Calu3 (cell line): ENCODE measurements around the gene A4GALT. TPM values are rescaled to one million over a fixed set of nuclear protein-coding genes. Genes with fewer than 3 reads are reported as not detected.

Source experiments
- BruUV-seq: library from RNA; stranded (reverse); fragments of 400-500 nt; replicated peaks from 2 replicates; lab custom pipeline; 2021; lab: Mats Ljungman, UMichigan
- CTCF ChIA-PET: fragments of 300-600 bp; sonication (Branson Sonifier 250); formaldehyde crosslinking; loops from one replicate; lab custom pipeline; 2022; ENCODE audit warnings: antibody characterized with exemption; lab: Charles Lee
- DNase-seq: peaks from one replicate; pipeline ENCODE4 v3.0.0; 2022
- H3K27ac Mint-ChIP-seq: one replicate; pipeline ENCODE4 v1.8.0; 2022; ENCODE audit warnings: mixed read lengths; ENCODE audit not compliant: unreplicated experiment
- H3K27me3 Mint-ChIP-seq: one replicate; pipeline ENCODE4 v1.8.0; 2022; ENCODE audit warnings: mixed read lengths; ENCODE audit not compliant: unreplicated experiment
- H3K36me3 Mint-ChIP-seq: one replicate; pipeline ENCODE4 v1.8.0; 2022; ENCODE audit warnings: mild to moderate bottlenecking, moderate library complexity, mixed read lengths; ENCODE audit not compliant: insufficient read depth, unreplicated experiment
- H3K4me1 Mint-ChIP-seq: one replicate; pipeline ENCODE4 v1.8.0; 2022; ENCODE audit warnings: mild to moderate bottlenecking, low read depth, mixed read lengths; ENCODE audit not compliant: unreplicated experiment
- H3K4me3 Mint-ChIP-seq: one replicate; pipeline ENCODE4 v1.8.0; 2022; ENCODE audit warnings: mild to moderate bottlenecking, low read depth, moderate library complexity, mixed read lengths; ENCODE audit not compliant: unreplicated experiment
- H3K9me3 Mint-ChIP-seq: one replicate; pipeline ENCODE4 v1.8.0; 2022; ENCODE audit warnings: low read depth, mixed read lengths; ENCODE audit not compliant: unreplicated experiment
- CTCF ChIP-seq: fragments of 200-600 bp; IDR thresholded peaks from one replicate; pipeline ENCODE4 v1.8.0; 2022; ENCODE audit warnings: antibody characterized with exemption; ENCODE audit not compliant: unreplicated experiment
- intact Hi-C: fragments of 100-400 bp; cut with micrococcal nuclease; formaldehyde crosslinking; loops from one replicate; pipeline ENCODE4 v1.10.0; 2022; ENCODE audit not compliant: unreplicated experiment
- total RNA-seq: library from RNA; stranded (reverse); gene quantifications from 2 replicates; pipeline ENCODE4 v1.2.3, GENCODE V29; 2022

The A4GALT gene
- total RNA-seq, 1 experiment from 2014 or later, result 10.5 TPM

- no peak overlapping the region for H3K4me3 Mint-ChIP-seq
- peaks cover 27% of the 10 kb centered on the region for H3K36me3 Mint-ChIP-seq
- no TSS peak for BruUV-seq
- H3K27me3 Mint-ChIP-seq, result no peaks in the 10 kb centered on the region
- no peak for TF ChIP-seq CTCF
- CTCF ChIA-PET, result no interaction called here
- no peaks in the 10 kb centered on the region for H3K9me3 Mint-ChIP-seq
- peaks cover 11% of the 10 kb centered on the region for H3K4me1 Mint-ChIP-seq
- intact Hi-C loops, result no loop called here
- no peak overlapping the region for H3K27ac Mint-ChIP-seq
- no peak for DNase-seq
Measured at GRCh38 chr22:42768385-42769035, 47.8 kb upstream of the A4GALT start.

- TF ChIP-seq CTCF, result no peak
Measured at GRCh38 chr22:42766860-42767259, 46.2 kb upstream of the A4GALT start.

GRCh38 chr22:42764895-42765363, 44.3 kb upstream of the A4GALT start:
- Mint-ChIP-seq H3K27me3 (no peaks in the 10 kb centered on the region), H3K36me3 (peaks cover 16% of the 10 kb centered on the region), H3K4me1 (peaks cover 10% of the 10 kb centered on the region), H3K9me3 (no peaks in the 10 kb centered on the region), H3K4me3 (no peak overlapping the region), H3K27ac (no peak overlapping the region)
- TF ChIP-seq CTCF, result no peak
- no TSS peak for BruUV-seq
- CTCF ChIA-PET, result interaction anchor here (0.7 to 1.1 kb wide), 2 partner anchors 11 to 28 kb away, joined by 4 to 7 read pairs; no protein-coding TSS in a partner anchor
- intact Hi-C loops, result no loop called here
- no peak for DNase-seq

More at GRCh38 chr22:42766860-42767259, 46.2 kb upstream of the A4GALT start:
- H3K36me3 Mint-ChIP-seq, result peaks cover 21% of the 10 kb centered on the region
- no peak overlapping the region for H3K27ac Mint-ChIP-seq
- DNase-seq, result no peak
- no TSS peak for BruUV-seq
- H3K9me3 Mint-ChIP-seq, result no peaks in the 10 kb centered on the region
- CTCF ChIA-PET, result no interaction called here
- no peak overlapping the region for H3K4me3 Mint-ChIP-seq
- intact Hi-C loops, result no loop called here
- H3K27me3 Mint-ChIP-seq, result no peaks in the 10 kb centered on the region
- H3K4me1 Mint-ChIP-seq, result peaks cover 11% of the 10 kb centered on the region

GRCh38 chr22:42763965-42764480, 43.4 kb upstream of the A4GALT start:
- Mint-ChIP-seq H3K27ac (no peak overlapping the region), H3K36me3 (peaks cover 9% of the 10 kb centered on the region), H3K4me1 (peaks cover under 1% of the 10 kb centered on the region), H3K9me3 (no peaks in the 10 kb centered on the region), H3K4me3 (no peak overlapping the region), H3K27me3 (no peaks in the 10 kb centered on the region)
- no peak for DNase-seq
- BruUV-seq, result no TSS peak
- CTCF ChIA-PET, result interaction anchor here (0.6 to 1.1 kb wide), 3 partner anchors 12 to 742 kb away, joined by 3 to 7 read pairs (median 4); no protein-coding TSS in a partner anchor
- intact Hi-C loops, result no loop called here
- no peak for TF ChIP-seq CTCF
